ENCODE measurements around the gene USP33.
"Not testable (repeated sequence)": the region's sequence is repeated elsewhere in the genome, so short reads cannot be mapped to it uniquely, and the experiment has no call there.

DNA sequence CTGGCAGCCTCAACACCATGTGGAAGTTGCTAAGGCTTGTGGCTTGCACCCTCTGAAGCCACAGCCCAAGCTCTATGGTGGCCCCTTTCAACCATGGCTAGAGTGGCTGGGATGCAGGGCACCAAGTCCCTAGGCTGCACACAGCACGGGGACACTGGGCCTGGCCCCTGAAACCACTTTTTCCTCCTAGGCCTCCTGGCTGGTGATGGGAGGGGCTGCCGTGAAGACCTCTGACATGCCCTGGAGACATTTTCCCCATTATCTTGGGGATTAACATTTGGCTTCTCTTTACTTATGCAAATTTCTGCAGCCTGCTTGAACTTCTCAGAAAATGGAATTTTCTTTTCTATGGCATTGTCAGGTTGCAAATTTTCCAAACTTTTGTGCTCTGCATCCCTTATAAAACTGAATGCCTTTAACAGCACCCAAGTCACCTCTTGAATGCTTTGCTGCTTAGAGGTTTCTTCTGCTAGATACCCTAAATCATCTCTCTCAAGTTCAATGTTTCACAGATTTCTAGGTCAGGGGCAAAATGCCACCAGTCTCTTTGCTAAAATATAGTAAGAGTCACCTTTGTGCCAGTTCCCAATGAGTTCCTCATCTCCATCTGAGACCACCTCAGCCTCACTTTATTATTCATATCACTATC lies 26.6 kb upstream of the USP33 start:
- TF ChIP-seq, protein P1, sequence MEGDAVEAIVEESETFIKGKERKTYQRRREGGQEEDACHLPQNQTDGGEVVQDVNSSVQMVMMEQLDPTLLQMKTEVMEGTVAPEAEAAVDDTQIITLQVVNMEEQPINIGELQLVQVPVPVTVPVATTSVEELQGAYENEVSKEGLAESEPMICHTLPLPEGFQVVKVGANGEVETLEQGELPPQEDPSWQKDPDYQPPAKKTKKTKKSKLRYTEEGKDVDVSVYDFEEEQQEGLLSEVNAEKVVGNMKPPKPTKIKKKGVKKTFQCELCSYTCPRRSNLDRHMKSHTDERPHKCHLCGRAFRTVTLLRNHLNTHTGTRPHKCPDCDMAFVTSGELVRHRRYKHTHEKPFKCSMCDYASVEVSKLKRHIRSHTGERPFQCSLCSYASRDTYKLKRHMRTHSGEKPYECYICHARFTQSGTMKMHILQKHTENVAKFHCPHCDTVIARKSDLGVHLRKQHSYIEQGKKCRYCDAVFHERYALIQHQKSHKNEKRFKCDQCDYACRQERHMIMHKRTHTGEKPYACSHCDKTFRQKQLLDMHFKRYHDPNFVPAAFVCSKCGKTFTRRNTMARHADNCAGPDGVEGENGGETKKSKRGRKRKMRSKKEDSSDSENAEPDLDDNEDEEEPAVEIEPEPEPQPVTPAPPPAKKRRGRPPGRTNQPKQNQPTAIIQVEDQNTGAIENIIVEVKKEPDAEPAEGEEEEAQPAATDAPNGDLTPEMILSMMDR (IDR thresholded peaks at IDR 0.05; ENCODE audit: borderline replicate concordance, extremely low read depth, low read length, poor library complexity, severe bottlenecking) = not testable (repeated sequence)
- not testable (repeated sequence) for TF ChIP-seq EZH2 (IDR thresholded peaks at IDR 0.05; ENCODE audit: borderline replicate concordance, low read depth, low read length, severe bottlenecking)
